Fibroblast of villous mesenchyme (primary cell): ENCODE data around the gene MBNL2. TPM values are rescaled to one million over a fixed set of nuclear protein-coding genes. Genes with fewer than 3 reads are reported as not detected.

ENCODE experiments used
- DNase-seq: peaks from one replicate; pipeline ENCODE4 v3.0.0-alpha.2; 2010; ENCODE audit warnings: low read depth
- H3K4me3 ChIP-seq: 2 replicates; pipeline ENCODE4 v1.5.1; 2011; ENCODE audit warnings: low read depth, mild to moderate bottlenecking, low read length
- CTCF ChIP-seq: IDR thresholded peaks from 2 replicates; pipeline ENCODE4 v1.5.1; 2012; ENCODE audit warnings: low read depth, mild to moderate bottlenecking, low read length; ENCODE audit not compliant: insufficient read depth
- total RNA-seq: library from RNA; depleted of rRNA; stranded (reverse); fragments of >200 nt; gene quantifications from 2 replicates; pipeline ENCODE4 v1.2.3, GENCODE V29; 2012

MBNL2 gene
- total RNA-seq, 1 donor: 120 TPM

- H3K4me3 ChIP-seq: peak overlapping the region; percentile 76
- TF ChIP-seq CTCF: no peak
- peak; percentile 56 for DNase-seq
Observed at GRCh38 chr13:97224544-97225300, 2.6 kb downstream of the MBNL2 start.

GRCh38 chr13:97225533-97225932 is 3.4 kb downstream of the MBNL2 start:
- H3K4me3 ChIP-seq: peak overlapping the region; percentile 76
- no peak for DNase-seq
- no peak for TF ChIP-seq CTCF

- peak overlapping the region; percentile 76 for H3K4me3 ChIP-seq
- no peak for DNase-seq
- TF ChIP-seq CTCF: no peak
Observed at GRCh38 chr13:97226013-97226412, 3.9 kb downstream of the MBNL2 start.

- no peak for TF ChIP-seq CTCF
- peak overlapping the region; percentile 76 for H3K4me3 ChIP-seq
- peak; percentile 80 for DNase-seq
Observed at GRCh38 chr13:97226788-97227627, 4.9 kb downstream of the MBNL2 start.

- no peak for DNase-seq
- H3K4me3 ChIP-seq: no peak overlapping the region
- no peak for TF ChIP-seq CTCF
Observed at GRCh38 chr13:97228850-97229521, 6.9 kb downstream of the MBNL2 start.

- H3K4me3 ChIP-seq: no peak overlapping the region
- no peak for DNase-seq
- no peak for TF ChIP-seq CTCF
Observed at GRCh38 chr13:97229699-97230098, 7.6 kb downstream of the MBNL2 start.
